GM23338 (cell line): ENCODE data around the gene MAP3K8. TPM values are rescaled to one million over a fixed set of nuclear protein-coding genes. Genes with fewer than 3 reads are reported as not detected.
"Not testable (repeated sequence)": the region's sequence is repeated elsewhere in the genome, so short reads cannot be mapped to it uniquely, and the experiment has no call there.

Source experiments
- ATAC-seq: fragments of 200-7000 bp; cut with Tn5 transposase; 3 replicates; pipeline ENCODE4 v1.9.1; 2020
- DNase-seq: peaks from one replicate; pipeline ENCODE4 v3.0.0-alpha.2; 2015; ENCODE audit warnings: low spot score
- H2AFZ ChIP-seq: fragments of 200-600 bp; sonication (generic); 2 replicates; pipeline ENCODE4 v1.8.0; 2016; ENCODE audit warnings: antibody characterized with exemption, mild to moderate bottlenecking, moderate library complexity
- H3F3A ChIP-seq: fragments of 200-600 bp; sonication (generic); replicated peaks from 2 replicates; pipeline ENCODE4 v1.8.0; 2017; ENCODE audit warnings: antibody characterized with exemption, mixed run types, low read depth
- H3K27ac ChIP-seq: fragments of 200-600 bp; sonication (generic); 2 replicates; pipeline ENCODE4 v1.6.1; 2016; ENCODE audit warnings: low read depth
- H3K27me3 ChIP-seq: fragments of 200-600 bp; sonication (generic); 2 replicates; pipeline ENCODE4 v1.8.0; 2016; ENCODE audit warnings: mild to moderate bottlenecking, mixed run types, moderate library complexity; ENCODE audit not compliant: insufficient read depth
- H3K36me3 ChIP-seq: fragments of 200-600 bp; sonication (generic); 2 replicates; pipeline ENCODE4 v1.8.0; 2016; ENCODE audit warnings: mild to moderate bottlenecking; ENCODE audit not compliant: insufficient read depth
- H3K4me1 ChIP-seq: fragments of 200-600 bp; sonication (generic); 2 replicates; pipeline ENCODE4 v1.8.0; 2016; ENCODE audit warnings: mild to moderate bottlenecking, moderate library complexity; ENCODE audit not compliant: insufficient read depth
- H3K4me2 ChIP-seq: fragments of 200-600 bp; sonication (generic); 2 replicates; pipeline ENCODE4 v1.7.1; 2017; ENCODE audit warnings: mixed run types
- H3K4me3 ChIP-seq: fragments of 200-600 bp; sonication (generic); 2 replicates; pipeline ENCODE4 v1.6.1; 2016; ENCODE audit warnings: mixed run types
- H3K79me2 ChIP-seq: fragments of 200-600 bp; sonication (generic); replicated peaks from 2 replicates; pipeline ENCODE4 v1.8.0; 2017; ENCODE audit warnings: mild to moderate bottlenecking; ENCODE audit not compliant: insufficient read depth
- H3K9me2 ChIP-seq: fragments of 200-600 bp; sonication (generic); 2 replicates; pipeline ENCODE4 v1.8.0; 2017; ENCODE audit not compliant: insufficient read depth
- H4K20me1 ChIP-seq: fragments of 200-600 bp; sonication (generic); replicated peaks from 2 replicates; pipeline ENCODE4 v1.8.0; 2017; ENCODE audit warnings: mild to moderate bottlenecking; ENCODE audit not compliant: insufficient read depth
- H3K27ac Mint-ChIP-seq: 2 replicates; pipeline ENCODE4 v1.8.0; 2020; ENCODE audit warnings: inconsistent platforms, mild to moderate bottlenecking, moderate library complexity, mixed read lengths
- H3K27me3 Mint-ChIP-seq: 3 replicates; pipeline ENCODE4 v1.8.0; 2022; ENCODE audit warnings: low read depth, mild to moderate bottlenecking, moderate library complexity, mixed read lengths, inconsistent platforms; ENCODE audit not compliant: insufficient read depth, poor library complexity
- H3K36me3 Mint-ChIP-seq: 3 replicates; pipeline ENCODE4 v1.8.0; 2021; ENCODE audit warnings: low read depth, mild to moderate bottlenecking, inconsistent platforms, moderate library complexity, mixed read lengths
- H3K4me1 Mint-ChIP-seq: 3 replicates; pipeline ENCODE4 v1.8.0; 2020; ENCODE audit warnings: mild to moderate bottlenecking, inconsistent platforms, mixed read lengths
- H3K4me3 Mint-ChIP-seq: 3 replicates; pipeline ENCODE4 v1.8.0; 2021; ENCODE audit warnings: moderate library complexity, mild to moderate bottlenecking, inconsistent platforms, mixed read lengths
- H3K9me3 Mint-ChIP-seq: 3 replicates; pipeline ENCODE4 v1.8.0; 2020; ENCODE audit warnings: moderate library complexity, mild to moderate bottlenecking, inconsistent platforms, mixed read lengths
- EZH2 ChIP-seq: fragments of 200-600 bp; sonication (generic); IDR thresholded peaks from one replicate; pipeline ENCODE4 v1.8.0; 2017; ENCODE audit warnings: antibody characterized with exemption, mild to moderate bottlenecking, low read depth; ENCODE audit not compliant: unreplicated experiment
- JUNB ChIP-seq: IDR thresholded peaks from one replicate; pipeline ENCODE4 v1.6.1; 2016; ENCODE audit warnings: antibody characterized with exemption; ENCODE audit not compliant: unreplicated experiment
- POLR2AphosphoS5 ChIP-seq: IDR thresholded peaks from 2 replicates; pipeline ENCODE4 v1.6.1; 2016; ENCODE audit warnings: antibody characterized with exemption, low read depth
- polyA plus RNA-seq: library from polyadenylated mRNA; unstranded; fragments of >200 nt; fragmentation: Nextera tagmentation; extraction: Ambion mirVana; gene quantifications from 2 replicates; pipeline ENCODE4 v1.2.1, GENCODE V29; 2016
- total RNA-seq: library from RNA; depleted of rRNA; stranded (reverse); fragments of >200 nt; shearing (Covaris generic); gene quantifications from 2 replicates; pipeline ENCODE4 v1.2.3, GENCODE V29; 2014
- TF ChIP-seq, protein P1 (sequence below), 2 experiments: fragments of 200-600 bp in 1 of 2; sonication (generic) in 1 of 2; conservative IDR thresholded peaks; 2 replicates each; pipeline versions ENCODE4 v1.5.1 to v1.6.1; 2016 to 2017; ENCODE audit warnings: antibody characterized with exemption in 2 of 2, low read depth in 2 of 2, mild to moderate bottlenecking in 2 of 2, moderate library complexity in 1 of 2
- TF ChIP-seq, protein P2 (sequence below): IDR thresholded peaks from 2 replicates; pipeline ENCODE4 v1.6.1; 2016; ENCODE audit warnings: antibody characterized with exemption
- TF ChIP-seq, protein P3 (sequence below): IDR thresholded peaks from one replicate; pipeline ENCODE4 v1.6.1; 2018; ENCODE audit warnings: antibody characterized with exemption; ENCODE audit not compliant: unreplicated experiment

Gene MAP3K8
- total and polyA plus RNA-seq, 2 experiments from 2014 or later, result 3.5 to 5.0 TPM

DNA sequence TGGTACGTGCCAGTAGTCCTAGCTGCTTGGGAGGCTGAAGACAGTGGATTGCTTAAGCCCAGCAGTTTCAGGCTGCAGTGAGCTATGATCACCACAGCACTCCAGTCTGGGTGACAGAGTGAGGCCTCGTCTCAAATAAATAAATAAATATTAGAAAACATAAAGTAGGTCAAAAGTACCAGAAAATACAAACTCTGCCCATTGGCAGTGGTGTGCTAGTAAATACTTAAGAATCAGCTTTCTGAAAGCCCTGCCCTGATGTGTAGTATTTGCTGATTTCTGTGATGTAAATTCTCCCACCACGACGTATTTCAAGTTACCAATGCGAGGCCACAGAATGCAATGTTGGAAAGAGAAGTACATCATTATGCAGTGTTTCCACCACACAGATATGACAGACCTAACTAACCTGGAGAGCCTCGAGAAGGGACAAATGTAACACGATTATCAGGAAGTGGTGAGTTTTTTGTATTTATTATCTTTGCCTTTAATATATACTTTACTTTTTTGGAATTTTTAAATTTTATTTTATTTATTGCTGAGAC is 11.8 kb upstream of the MAP3K8 start (continued):
- TF ChIP-seq EZH2 (no peak), JUNB (no peak), POLR2AphosphoS5 (no peak)
- TF ChIP-seq, protein P1, sequence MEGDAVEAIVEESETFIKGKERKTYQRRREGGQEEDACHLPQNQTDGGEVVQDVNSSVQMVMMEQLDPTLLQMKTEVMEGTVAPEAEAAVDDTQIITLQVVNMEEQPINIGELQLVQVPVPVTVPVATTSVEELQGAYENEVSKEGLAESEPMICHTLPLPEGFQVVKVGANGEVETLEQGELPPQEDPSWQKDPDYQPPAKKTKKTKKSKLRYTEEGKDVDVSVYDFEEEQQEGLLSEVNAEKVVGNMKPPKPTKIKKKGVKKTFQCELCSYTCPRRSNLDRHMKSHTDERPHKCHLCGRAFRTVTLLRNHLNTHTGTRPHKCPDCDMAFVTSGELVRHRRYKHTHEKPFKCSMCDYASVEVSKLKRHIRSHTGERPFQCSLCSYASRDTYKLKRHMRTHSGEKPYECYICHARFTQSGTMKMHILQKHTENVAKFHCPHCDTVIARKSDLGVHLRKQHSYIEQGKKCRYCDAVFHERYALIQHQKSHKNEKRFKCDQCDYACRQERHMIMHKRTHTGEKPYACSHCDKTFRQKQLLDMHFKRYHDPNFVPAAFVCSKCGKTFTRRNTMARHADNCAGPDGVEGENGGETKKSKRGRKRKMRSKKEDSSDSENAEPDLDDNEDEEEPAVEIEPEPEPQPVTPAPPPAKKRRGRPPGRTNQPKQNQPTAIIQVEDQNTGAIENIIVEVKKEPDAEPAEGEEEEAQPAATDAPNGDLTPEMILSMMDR (conservative IDR thresholded peaks at IDR 0.05; ENCODE audit: low read depth in 2 of 2), result no peak

DNA sequence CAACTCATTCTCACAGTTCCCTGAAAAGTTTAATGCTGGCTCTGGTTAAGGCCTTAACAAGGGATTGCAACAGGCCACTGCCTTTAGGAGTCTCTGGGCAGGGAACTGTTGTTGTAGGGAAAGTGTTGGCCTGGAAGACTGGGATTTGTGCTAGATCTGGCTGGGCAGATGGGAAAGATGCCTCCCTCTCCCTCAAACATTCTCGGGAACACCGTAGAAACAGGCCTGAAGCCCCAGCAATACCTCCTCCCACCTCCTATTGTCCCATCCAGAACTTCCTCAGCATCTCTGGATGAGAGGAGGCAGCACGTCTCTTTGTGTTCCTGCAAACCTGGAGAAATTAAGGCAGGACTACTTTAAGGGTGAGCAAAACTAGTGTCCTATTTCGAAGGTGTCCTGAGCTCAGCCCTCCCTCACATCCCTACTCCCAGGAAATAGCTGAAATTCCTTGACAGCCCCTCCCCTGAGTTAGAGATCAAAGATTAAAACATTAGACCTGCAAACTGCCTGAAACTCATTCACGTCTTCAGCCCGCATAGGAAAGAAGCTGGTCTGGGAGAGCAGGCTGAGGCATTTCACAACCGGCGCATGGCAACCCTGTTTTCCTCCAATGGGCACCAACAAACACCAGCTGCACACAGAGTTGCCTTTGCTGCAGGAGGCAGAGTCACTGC is 10.9 kb upstream of the MAP3K8 start:
- no peaks in the 10 kb centered on the region for H3K9me3 Mint-ChIP-seq
- TF ChIP-seq, protein P2, sequence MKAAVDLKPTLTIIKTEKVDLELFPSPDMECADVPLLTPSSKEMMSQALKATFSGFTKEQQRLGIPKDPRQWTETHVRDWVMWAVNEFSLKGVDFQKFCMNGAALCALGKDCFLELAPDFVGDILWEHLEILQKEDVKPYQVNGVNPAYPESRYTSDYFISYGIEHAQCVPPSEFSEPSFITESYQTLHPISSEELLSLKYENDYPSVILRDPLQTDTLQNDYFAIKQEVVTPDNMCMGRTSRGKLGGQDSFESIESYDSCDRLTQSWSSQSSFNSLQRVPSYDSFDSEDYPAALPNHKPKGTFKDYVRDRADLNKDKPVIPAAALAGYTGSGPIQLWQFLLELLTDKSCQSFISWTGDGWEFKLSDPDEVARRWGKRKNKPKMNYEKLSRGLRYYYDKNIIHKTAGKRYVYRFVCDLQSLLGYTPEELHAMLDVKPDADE, result 0 out of 2 replicates have a peak, but pooled peaks have one; percentile 31
- TF ChIP-seq, protein P3, sequence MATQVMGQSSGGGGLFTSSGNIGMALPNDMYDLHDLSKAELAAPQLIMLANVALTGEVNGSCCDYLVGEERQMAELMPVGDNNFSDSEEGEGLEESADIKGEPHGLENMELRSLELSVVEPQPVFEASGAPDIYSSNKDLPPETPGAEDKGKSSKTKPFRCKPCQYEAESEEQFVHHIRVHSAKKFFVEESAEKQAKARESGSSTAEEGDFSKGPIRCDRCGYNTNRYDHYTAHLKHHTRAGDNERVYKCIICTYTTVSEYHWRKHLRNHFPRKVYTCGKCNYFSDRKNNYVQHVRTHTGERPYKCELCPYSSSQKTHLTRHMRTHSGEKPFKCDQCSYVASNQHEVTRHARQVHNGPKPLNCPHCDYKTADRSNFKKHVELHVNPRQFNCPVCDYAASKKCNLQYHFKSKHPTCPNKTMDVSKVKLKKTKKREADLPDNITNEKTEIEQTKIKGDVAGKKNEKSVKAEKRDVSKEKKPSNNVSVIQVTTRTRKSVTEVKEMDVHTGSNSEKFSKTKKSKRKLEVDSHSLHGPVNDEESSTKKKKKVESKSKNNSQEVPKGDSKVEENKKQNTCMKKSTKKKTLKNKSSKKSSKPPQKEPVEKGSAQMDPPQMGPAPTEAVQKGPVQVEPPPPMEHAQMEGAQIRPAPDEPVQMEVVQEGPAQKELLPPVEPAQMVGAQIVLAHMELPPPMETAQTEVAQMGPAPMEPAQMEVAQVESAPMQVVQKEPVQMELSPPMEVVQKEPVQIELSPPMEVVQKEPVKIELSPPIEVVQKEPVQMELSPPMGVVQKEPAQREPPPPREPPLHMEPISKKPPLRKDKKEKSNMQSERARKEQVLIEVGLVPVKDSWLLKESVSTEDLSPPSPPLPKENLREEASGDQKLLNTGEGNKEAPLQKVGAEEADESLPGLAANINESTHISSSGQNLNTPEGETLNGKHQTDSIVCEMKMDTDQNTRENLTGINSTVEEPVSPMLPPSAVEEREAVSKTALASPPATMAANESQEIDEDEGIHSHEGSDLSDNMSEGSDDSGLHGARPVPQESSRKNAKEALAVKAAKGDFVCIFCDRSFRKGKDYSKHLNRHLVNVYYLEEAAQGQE, result no peak
- peaks cover 27% of the 10 kb centered on the region for H3K4me1 Mint-ChIP-seq
- peaks cover 34% of the 10 kb centered on the region for H3K4me1 ChIP-seq
- peaks cover 5% of the 10 kb centered on the region for H3K27me3 Mint-ChIP-seq
- 0 out of 2 replicates have a peak, but pooled peaks cover 3% of the 10 kb centered on the region for H3K9me2 ChIP-seq
- ATAC-seq (peak; percentile 82), DNase-seq (peak; percentile 89)
- H3F3A ChIP-seq, result no peaks in the 10 kb centered on the region
- no peaks in the 10 kb centered on the region for H3K36me3 Mint-ChIP-seq
- no peaks in the 10 kb centered on the region for H3K36me3 ChIP-seq
- H3K27ac Mint-ChIP-seq, result peak overlapping the region; percentile 93
- no peak overlapping the region; the same call in none of the 2 replicates for H2AFZ ChIP-seq
- 0 out of 2 replicates have a peak overlapping the region, but pooled peaks have one; percentile 24 for H3K4me3 ChIP-seq
- H3K79me2 ChIP-seq, result no peaks in the 10 kb centered on the region
- no peaks in the 10 kb centered on the region for H3K27me3 ChIP-seq
- no peaks in the 10 kb centered on the region for H4K20me1 ChIP-seq
- H3K27ac ChIP-seq, result peak overlapping the region; percentile 83
- peak overlapping the region; percentile 14; the same call in 1 of the 3 replicates for H3K4me3 Mint-ChIP-seq
- H3K4me2 ChIP-seq, result peak overlapping the region; percentile 58

DNA sequence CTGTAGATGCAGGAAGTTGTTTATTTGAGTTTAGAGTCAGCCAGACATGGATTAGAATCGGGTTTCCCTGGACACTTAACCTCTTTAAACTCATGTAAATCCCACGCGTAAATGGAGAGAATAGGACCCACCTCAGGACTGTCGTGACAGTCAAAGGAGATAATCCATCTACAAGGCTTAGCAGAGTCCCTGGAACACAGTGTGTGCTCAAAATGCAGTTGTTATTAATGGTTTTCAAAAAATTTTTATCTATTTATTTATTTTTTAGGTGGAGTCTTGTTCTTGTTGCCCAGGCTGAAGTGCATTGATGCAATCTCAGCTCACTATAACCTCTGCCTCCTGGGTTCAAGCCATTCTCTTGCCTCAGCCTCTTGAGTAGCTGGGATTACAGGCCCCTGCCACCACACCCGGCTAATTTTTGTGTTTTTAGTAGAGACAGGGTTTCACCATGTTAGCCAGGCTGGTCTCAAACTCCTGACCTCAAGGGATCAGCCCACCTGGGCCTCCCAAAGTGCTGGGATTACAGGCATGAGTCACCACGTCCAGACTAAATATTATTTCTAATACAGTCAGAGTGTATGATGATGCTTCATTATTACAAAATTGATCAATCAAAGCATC is 10.2 kb upstream of the MAP3K8 start:
- Mint-ChIP-seq H3K4me1 (peaks cover 22% of the 10 kb centered on the region), H3K27ac (peak overlapping the region; percentile 93), H3K4me3 (peak overlapping the region; percentile 14; the same call in 1 of the 3 replicates)
- H4K20me1 ChIP-seq, H3K9me3 Mint-ChIP-seq, H3K36me3 Mint-ChIP-seq, H3K79me2 ChIP-seq, H3K27me3 Mint-ChIP-seq, H3K9me2 ChIP-seq, DNase-seq, H3F3A ChIP-seq, H3K36me3 ChIP-seq, H3K27me3 ChIP-seq, H2AFZ ChIP-seq: not testable (repeated sequence)
- Histone ChIP-seq H3K27ac (peak overlapping the region; percentile 83), H3K4me2 (peak overlapping the region; percentile 58), H3K4me1 (peaks cover 28% of the 10 kb centered on the region), H3K4me3 (0 out of 2 replicates have a peak overlapping the region, but pooled peaks have one; percentile 24)
- peak; percentile 28; the same call in 2 of the 3 replicates for ATAC-seq
